Calu3 (cell line): ENCODE data around the gene CTNND2. TPM values are rescaled to one million over a fixed set of nuclear protein-coding genes. Genes with fewer than 3 reads are reported as not detected.
A peak's percentile ranks its signal among the peaks of the same experiment; 100 is the strongest.

Experiments used
- BruUV-seq: library from RNA; stranded (reverse); fragments of 400-500 nt; replicated peaks from 2 replicates; lab custom pipeline; 2021; lab: Mats Ljungman, UMichigan
- CTCF ChIA-PET: fragments of 300-600 bp; sonication (Branson Sonifier 250); formaldehyde crosslinking; loops from one replicate; lab custom pipeline; 2022; ENCODE audit warnings: antibody characterized with exemption; lab: Charles Lee
- DNase-seq: peaks from one replicate; pipeline ENCODE4 v3.0.0; 2022
- H3K27ac Mint-ChIP-seq: one replicate; pipeline ENCODE4 v1.8.0; 2022; ENCODE audit warnings: mixed read lengths; ENCODE audit not compliant: unreplicated experiment
- H3K27me3 Mint-ChIP-seq: one replicate; pipeline ENCODE4 v1.8.0; 2022; ENCODE audit warnings: mixed read lengths; ENCODE audit not compliant: unreplicated experiment
- H3K36me3 Mint-ChIP-seq: one replicate; pipeline ENCODE4 v1.8.0; 2022; ENCODE audit warnings: mild to moderate bottlenecking, moderate library complexity, mixed read lengths; ENCODE audit not compliant: insufficient read depth, unreplicated experiment
- H3K4me1 Mint-ChIP-seq: one replicate; pipeline ENCODE4 v1.8.0; 2022; ENCODE audit warnings: mild to moderate bottlenecking, low read depth, mixed read lengths; ENCODE audit not compliant: unreplicated experiment
- H3K4me3 Mint-ChIP-seq: one replicate; pipeline ENCODE4 v1.8.0; 2022; ENCODE audit warnings: mild to moderate bottlenecking, low read depth, moderate library complexity, mixed read lengths; ENCODE audit not compliant: unreplicated experiment
- H3K9me3 Mint-ChIP-seq: one replicate; pipeline ENCODE4 v1.8.0; 2022; ENCODE audit warnings: low read depth, mixed read lengths; ENCODE audit not compliant: unreplicated experiment
- CTCF ChIP-seq: fragments of 200-600 bp; IDR thresholded peaks from one replicate; pipeline ENCODE4 v1.8.0; 2022; ENCODE audit warnings: antibody characterized with exemption; ENCODE audit not compliant: unreplicated experiment
- intact Hi-C: fragments of 100-400 bp; cut with micrococcal nuclease; formaldehyde crosslinking; loops from one replicate; pipeline ENCODE4 v1.10.0; 2022; ENCODE audit not compliant: unreplicated experiment
- total RNA-seq: library from RNA; stranded (reverse); gene quantifications from 2 replicates; pipeline ENCODE4 v1.2.3, GENCODE V29; 2022

The CTNND2 gene
- total RNA-seq, 1 experiment from 2014 or later: 19.6 TPM

- DNase-seq: no peak
- Mint-ChIP-seq H3K9me3 (peaks cover under 1% of the 10 kb centered on the region), H3K4me1 (peaks cover 13% of the 10 kb centered on the region), H3K36me3 (no peaks in the 10 kb centered on the region), H3K27me3 (peaks cover 3% of the 10 kb centered on the region), H3K27ac (no peak overlapping the region), H3K4me3 (no peak overlapping the region)
- no TSS peak for BruUV-seq
- TF ChIP-seq CTCF: no peak
- intact Hi-C loops: loop anchor here (10.0 kb wide), 2 partner anchors 375 to 625 kb away; no protein-coding TSS in a partner anchor
- CTCF ChIA-PET: interaction anchor here (0.8 kb wide), 1 partner anchor 49 kb away, joined by 3 read pairs; no protein-coding TSS in a partner anchor
Measured at GRCh38 chr5:10989577-10990263, 914.5 kb downstream of the CTNND2 start.

- Mint-ChIP-seq H3K27me3 (no peaks in the 10 kb centered on the region), H3K4me3 (peak overlapping the region; percentile 32), H3K27ac (no peak overlapping the region), H3K4me1 (peaks cover 13% of the 10 kb centered on the region), H3K36me3 (no peaks in the 10 kb centered on the region), H3K9me3 (no peaks in the 10 kb centered on the region)
- CTCF ChIA-PET: interaction anchor here (0.5 to 1.6 kb wide), 14 partner anchors 10 to 1035 kb away, joined by 3 to 9 read pairs (median 4); no protein-coding TSS in a partner anchor
- intact Hi-C loops: loop anchor here (1.0 to 10.0 kb wide), 4 partner anchors 194 to 626 kb away; no protein-coding TSS in a partner anchor
- DNase-seq: no peak
- no TSS peak for BruUV-seq
- no peak for TF ChIP-seq CTCF
Measured at GRCh38 chr5:10988622-10989021, 915.6 kb downstream of the CTNND2 start.

GRCh38 chr5:10987925-10988504 is 916.2 kb downstream of the CTNND2 start:
- H3K36me3 Mint-ChIP-seq: no peaks in the 10 kb centered on the region
- no TSS peak for BruUV-seq
- TF ChIP-seq CTCF: peak; percentile 79
- H3K27ac Mint-ChIP-seq: no peak overlapping the region
- CTCF ChIA-PET: interaction anchor here (0.5 to 1.6 kb wide), 15 partner anchors 11 to 1036 kb away, joined by 3 to 9 read pairs (median 4); no protein-coding TSS in a partner anchor
- intact Hi-C loops: loop anchor here (1.0 to 10.0 kb wide), 4 partner anchors 194 to 627 kb away; no protein-coding TSS in a partner anchor
- peak; percentile 93 for DNase-seq
- no peaks in the 10 kb centered on the region for H3K9me3 Mint-ChIP-seq
- peaks cover 13% of the 10 kb centered on the region for H3K4me1 Mint-ChIP-seq
- H3K4me3 Mint-ChIP-seq: peak overlapping the region; percentile 32
- no peaks in the 10 kb centered on the region for H3K27me3 Mint-ChIP-seq

GRCh38 chr5:10987276-10987924 is 916.8 kb downstream of the CTNND2 start:
- no peak for TF ChIP-seq CTCF
- Mint-ChIP-seq H3K9me3 (no peaks in the 10 kb centered on the region), H3K36me3 (no peaks in the 10 kb centered on the region), H3K27me3 (no peaks in the 10 kb centered on the region), H3K4me1 (peaks cover 13% of the 10 kb centered on the region), H3K27ac (no peak overlapping the region), H3K4me3 (no peak overlapping the region)
- CTCF ChIA-PET: interaction anchor here (0.5 to 1.6 kb wide), 14 partner anchors 10 to 1036 kb away, joined by 3 to 9 read pairs (median 4); no protein-coding TSS in a partner anchor
- DNase-seq: no peak
- no TSS peak for BruUV-seq
- intact Hi-C loops: loop anchor here (10.0 kb wide), 2 partner anchors 377 to 627 kb away; no protein-coding TSS in a partner anchor
